OCI-LY1 (cell line): ENCODE measurements around the gene INPP5A.

Experiments used
- H2AFZ ChIP-seq: fragments of 200-600 bp; sonication (generic), shearing (Covaris generic); 2 replicates; pipeline ENCODE4 v1.6.0; 2014; ENCODE audit warnings: antibody characterized with exemption, mild to moderate bottlenecking, low read length
- H3F3A ChIP-seq: fragments of 200-600 bp; sonication (generic), shearing (Covaris generic); 2 replicates; pipeline ENCODE4 v1.6.0; 2014; ENCODE audit warnings: mild to moderate bottlenecking, antibody characterized with exemption, low read length, moderate library complexity; ENCODE audit not compliant: insufficient read depth
- H3K27ac ChIP-seq: fragments of 200-600 bp; sonication (generic); 2 replicates; pipeline ENCODE4 v1.5.1; 2014; ENCODE audit warnings: low read length, mixed run types, mild to moderate bottlenecking, low read depth; ENCODE audit not compliant: poor library complexity, severe bottlenecking
- H3K27me3 ChIP-seq: fragments of 200-600 bp; sonication (generic); 2 replicates; pipeline ENCODE4 v1.6.0; 2014; ENCODE audit warnings: antibody characterized with exemption, mild to moderate bottlenecking, low read length, moderate library complexity; ENCODE audit not compliant: insufficient read depth
- H3K36me3 ChIP-seq: fragments of 200-600 bp; sonication (generic); 2 replicates; pipeline ENCODE4 v1.6.1; 2014; ENCODE audit warnings: mild to moderate bottlenecking, antibody characterized with exemption, low read length, moderate library complexity, mixed read lengths; ENCODE audit not compliant: insufficient read depth
- H3K4me1 ChIP-seq: fragments of 200-600 bp; sonication (generic); 2 replicates; pipeline ENCODE4 v1.5.1; 2014; ENCODE audit warnings: mild to moderate bottlenecking, low read length, moderate library complexity; ENCODE audit not compliant: insufficient read depth, severe bottlenecking
- H3K4me2 ChIP-seq: fragments of 200-600 bp; sonication (generic), shearing (Covaris generic); 2 replicates; pipeline ENCODE4 v1.6.1; 2014; ENCODE audit warnings: low read length
- H3K4me3 ChIP-seq: fragments of 200-600 bp; sonication (generic); 2 replicates; pipeline ENCODE4 v1.5.1; 2014; ENCODE audit warnings: low read length, low read depth, mild to moderate bottlenecking, mixed read lengths; ENCODE audit not compliant: poor library complexity, severe bottlenecking
- H3K79me2 ChIP-seq: fragments of 200-600 bp; shearing (Covaris generic); 2 replicates; pipeline ENCODE4 v1.6.1; 2016; ENCODE audit warnings: mixed run types, low read length, mixed read lengths; ENCODE audit not compliant: insufficient read depth
- H3K9ac ChIP-seq: fragments of 200-600 bp; sonication (generic), shearing (Covaris generic); 2 replicates; pipeline ENCODE4 v1.6.1; 2014; ENCODE audit warnings: mild to moderate bottlenecking, low read length, mixed read lengths
- H3K9me2 ChIP-seq: fragments of 200-600 bp; sonication (generic), shearing (Covaris generic); 2 replicates; pipeline ENCODE4 v1.6.1; 2014; ENCODE audit warnings: low read depth, mild to moderate bottlenecking, low read length, mixed read lengths
- H3K9me3 ChIP-seq: fragments of 200-600 bp; shearing (Covaris generic); 2 replicates; pipeline ENCODE4 v1.6.1; 2014; ENCODE audit warnings: low read length, mixed read lengths
- H4K20me1 ChIP-seq: fragments of 200-600 bp; sonication (generic), shearing (Covaris generic); 2 replicates; pipeline ENCODE4 v1.6.0; 2016; ENCODE audit warnings: mild to moderate bottlenecking, low read length; ENCODE audit not compliant: insufficient read depth
- EZH2 ChIP-seq: fragments of 200-600 bp; sonication (generic), shearing (Covaris generic); IDR thresholded peaks from 2 replicates; pipeline ENCODE4 v1.8.0; 2017; ENCODE audit warnings: borderline replicate concordance, mixed run types, mild to moderate bottlenecking, antibody characterized with exemption, low read length, moderate library complexity, mixed read lengths
- TF ChIP-seq, protein P1 (sequence below): fragments of 200-600 bp; sonication (generic), shearing (Covaris generic); IDR thresholded peaks from 2 replicates; pipeline ENCODE4 v1.5.1; 2017; ENCODE audit warnings: mild to moderate bottlenecking, antibody characterized with exemption, low read length, moderate library complexity, mixed read lengths

Gene INPP5A

DNA sequence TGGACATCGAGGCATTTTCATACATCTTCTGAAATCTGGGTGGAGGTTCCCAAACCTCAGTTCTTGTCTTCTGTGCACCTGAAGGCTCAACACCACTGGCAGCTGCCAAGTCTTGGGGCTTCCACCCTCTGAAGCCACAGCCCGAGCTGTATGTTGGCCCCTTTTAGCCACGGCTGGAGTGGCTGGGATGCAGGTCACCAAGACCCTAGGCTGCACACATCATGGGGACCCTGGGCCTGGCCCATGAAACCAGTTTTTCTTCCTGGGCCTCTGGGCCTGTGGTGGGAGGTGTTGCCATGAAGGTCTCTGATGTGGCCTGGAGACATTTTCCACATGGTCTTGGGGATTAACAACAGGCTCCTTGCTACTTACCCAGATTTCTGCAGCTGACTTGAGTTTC lies 62.1 kb downstream of the INPP5A start:
- no peak overlapping the region for H3K9ac ChIP-seq
- H3F3A ChIP-seq, result no peaks in the 10 kb centered on the region
- H4K20me1 ChIP-seq, result no peaks in the 10 kb centered on the region
- TF ChIP-seq, protein P1, sequence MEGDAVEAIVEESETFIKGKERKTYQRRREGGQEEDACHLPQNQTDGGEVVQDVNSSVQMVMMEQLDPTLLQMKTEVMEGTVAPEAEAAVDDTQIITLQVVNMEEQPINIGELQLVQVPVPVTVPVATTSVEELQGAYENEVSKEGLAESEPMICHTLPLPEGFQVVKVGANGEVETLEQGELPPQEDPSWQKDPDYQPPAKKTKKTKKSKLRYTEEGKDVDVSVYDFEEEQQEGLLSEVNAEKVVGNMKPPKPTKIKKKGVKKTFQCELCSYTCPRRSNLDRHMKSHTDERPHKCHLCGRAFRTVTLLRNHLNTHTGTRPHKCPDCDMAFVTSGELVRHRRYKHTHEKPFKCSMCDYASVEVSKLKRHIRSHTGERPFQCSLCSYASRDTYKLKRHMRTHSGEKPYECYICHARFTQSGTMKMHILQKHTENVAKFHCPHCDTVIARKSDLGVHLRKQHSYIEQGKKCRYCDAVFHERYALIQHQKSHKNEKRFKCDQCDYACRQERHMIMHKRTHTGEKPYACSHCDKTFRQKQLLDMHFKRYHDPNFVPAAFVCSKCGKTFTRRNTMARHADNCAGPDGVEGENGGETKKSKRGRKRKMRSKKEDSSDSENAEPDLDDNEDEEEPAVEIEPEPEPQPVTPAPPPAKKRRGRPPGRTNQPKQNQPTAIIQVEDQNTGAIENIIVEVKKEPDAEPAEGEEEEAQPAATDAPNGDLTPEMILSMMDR, result no peak
- TF ChIP-seq EZH2, result no peak
- no peak overlapping the region for H3K4me3 ChIP-seq
- no peak overlapping the region for H3K27ac ChIP-seq
- no peak overlapping the region for H3K4me2 ChIP-seq
- H3K9me3 ChIP-seq, result 0 out of 2 replicates have a peak, but pooled peaks cover 2% of the 10 kb centered on the region
- no peaks in the 10 kb centered on the region for H3K9me2 ChIP-seq
- no peaks in the 10 kb centered on the region for H3K4me1 ChIP-seq
- H2AFZ ChIP-seq, result no peak overlapping the region
- H3K79me2 ChIP-seq, result no peaks in the 10 kb centered on the region
- H3K27me3 ChIP-seq, result no peaks in the 10 kb centered on the region
- H3K36me3 ChIP-seq, result no peaks in the 10 kb centered on the region

DNA sequence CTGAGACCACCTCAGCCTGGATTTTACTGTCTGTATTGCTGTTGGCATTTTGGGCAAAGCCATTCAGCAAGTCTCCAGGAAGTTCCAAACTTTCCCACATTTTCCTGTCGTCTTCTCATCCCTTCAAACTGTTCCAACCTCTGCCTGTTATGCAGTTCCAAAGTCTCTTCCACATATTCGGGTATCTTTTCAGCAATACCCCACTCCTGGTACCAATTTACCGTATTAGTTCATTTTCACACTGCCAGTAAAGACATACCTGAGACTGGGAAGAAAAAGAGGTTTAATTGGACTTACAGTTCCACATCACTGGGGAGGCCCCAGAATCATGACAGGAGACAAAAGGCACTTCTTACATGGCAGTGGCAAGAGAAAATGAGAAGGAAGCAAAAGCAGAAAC lies 62.8 kb downstream of the INPP5A start:
- no peak overlapping the region for H3K27ac ChIP-seq
- no peak overlapping the region for H2AFZ ChIP-seq
- H3K27me3 ChIP-seq, result no peaks in the 10 kb centered on the region
- no peaks in the 10 kb centered on the region for H3F3A ChIP-seq
- H3K4me1 ChIP-seq, result no peaks in the 10 kb centered on the region
- no peak overlapping the region for H3K9ac ChIP-seq
- no peaks in the 10 kb centered on the region for H4K20me1 ChIP-seq
- H3K4me2 ChIP-seq, result no peak overlapping the region
- TF ChIP-seq EZH2, result no peak
- TF ChIP-seq, protein P1, result no peak
- H3K9me2 ChIP-seq, result no peaks in the 10 kb centered on the region
- H3K4me3 ChIP-seq, result no peak overlapping the region
- no peaks in the 10 kb centered on the region for H3K79me2 ChIP-seq
- no peaks in the 10 kb centered on the region for H3K36me3 ChIP-seq
- H3K9me3 ChIP-seq, result 0 out of 2 replicates have a peak, but pooled peaks cover 2% of the 10 kb centered on the region

DNA sequence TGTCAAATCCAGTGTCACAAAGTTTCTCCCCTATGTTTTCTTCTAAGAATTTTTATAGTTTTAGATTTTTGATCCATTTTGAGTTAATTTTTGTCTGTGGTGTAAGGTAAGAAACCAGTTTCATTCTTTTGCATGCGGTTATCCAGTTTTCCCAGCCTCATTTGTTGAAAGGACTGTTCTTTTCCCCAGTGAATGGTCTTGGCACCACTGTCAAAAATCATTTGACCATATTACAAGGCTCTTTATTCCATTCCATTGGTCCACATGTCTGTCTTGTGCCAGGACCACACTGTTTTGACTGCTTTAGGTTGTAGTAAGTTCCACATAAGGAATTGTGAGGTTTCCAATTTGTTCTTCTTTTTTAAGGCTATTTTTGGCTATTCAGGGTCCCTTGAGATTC lies 64.0 kb downstream of the INPP5A start:
- Histone ChIP-seq H3K27me3 (no peaks in the 10 kb centered on the region), H3K79me2 (no peaks in the 10 kb centered on the region), H4K20me1 (no peaks in the 10 kb centered on the region), H2AFZ (no peak overlapping the region), H3K9me2 (no peaks in the 10 kb centered on the region), H3K9ac (no peak overlapping the region), H3K4me3 (no peak overlapping the region), H3K9me3 (0 out of 2 replicates have a peak, but pooled peaks cover 2% of the 10 kb centered on the region), H3K4me1 (no peaks in the 10 kb centered on the region), H3K36me3 (no peaks in the 10 kb centered on the region), H3K27ac (no peak overlapping the region), H3K4me2 (no peak overlapping the region), H3F3A (no peaks in the 10 kb centered on the region)
- TF ChIP-seq, protein P1, result no peak
- TF ChIP-seq EZH2, result no peak
